GM21367 (cell line): ENCODE measurements around the gene TLCD1.

Source experiments
- ATAC-seq: cut with Tn5 transposase; IDR thresholded peaks from one replicate; pipeline ENCODE4 v1.9.1; 2021; ENCODE audit not compliant: unreplicated experiment

Gene TLCD1

DNA sequence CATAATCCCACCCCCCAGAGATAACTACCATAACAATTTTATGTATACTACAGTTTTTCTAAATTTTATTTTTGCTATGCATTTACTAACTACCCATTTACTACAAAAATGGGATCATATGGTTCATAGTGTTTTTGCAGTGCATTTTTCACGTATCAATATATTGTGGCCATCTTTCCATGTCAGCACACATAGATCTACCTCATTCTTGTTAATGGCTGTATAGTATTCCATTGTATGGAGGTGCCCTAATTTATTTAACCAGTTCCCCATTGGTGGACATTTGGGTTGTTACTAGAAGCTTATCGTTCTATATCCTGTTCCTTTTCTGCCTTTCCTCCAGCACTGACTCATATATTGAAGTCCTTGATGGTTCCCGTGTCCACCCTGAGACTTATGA is 37.0 kb downstream of the TLCD1 start:
- no peak for ATAC-seq

GRCh38 chr17:28688481-28688880 is 37.6 kb downstream of the TLCD1 start:
- ATAC-seq: no peak

GRCh38 chr17:28686296-28686695 is 39.7 kb downstream of the TLCD1 start:
- no peak for ATAC-seq

- ATAC-seq: no peak
Observed at GRCh38 chr17:28685366-28685765, 40.7 kb downstream of the TLCD1 start.

- ATAC-seq: no peak
Observed at GRCh38 chr17:28684963-28685362, 41.1 kb downstream of the TLCD1 start.

- ATAC-seq: no peak
Observed at GRCh38 chr17:28682655-28683054, 43.4 kb downstream of the TLCD1 start.

GRCh38 chr17:28675980-28676379 is 50.1 kb downstream of the TLCD1 start:
- ATAC-seq: no peak

- no peak for ATAC-seq
Observed at GRCh38 chr17:28675490-28675889, 50.5 kb downstream of the TLCD1 start.
